Mesenteric fat pad (tissue), 1 donor: ENCODE results near the gene TNS3. TPM values are rescaled to one million over a fixed set of nuclear protein-coding genes. Genes with fewer than 3 reads are reported as not detected.

ENCODE experiments used
- DNase-seq: peaks from one replicate; pipeline ENCODE4 v3.0.0-alpha.2; 2020; ENCODE audit warnings: low spot score
- total RNA-seq: library from RNA; stranded (reverse); fragmentation: NEBNext Ultra II Directional; extraction: Animal tissue kit (Norgen Biotek cat#: 25700); gene quantifications from one replicate; pipeline ENCODE4 v1.2.1, GENCODE V29; 2021
- donor health status: DM: yes; HTN: yes; CAD: no.

Gene TNS3
- total RNA-seq, 1 donor from 2014 or later = 152 TPM

- DNase-seq = no peak
Measured at GRCh38 chr7:47582764-47583738, 1.1 kb upstream of the TNS3 start.

- DNase-seq = no peak
Measured at GRCh38 chr7:47581438-47581803, 490 bp downstream of the TNS3 start.

- DNase-seq = no peak
Measured at GRCh38 chr7:47580811-47581331, 1.0 kb downstream of the TNS3 start.

- DNase-seq = no peak
Measured at GRCh38 chr7:47580175-47580706, 1.7 kb downstream of the TNS3 start.

GRCh38 chr7:47579458-47579857 is 2.5 kb downstream of the TNS3 start:
- DNase-seq = no peak

- no peak for DNase-seq
Measured at GRCh38 chr7:47578579-47579270, 3.2 kb downstream of the TNS3 start.

GRCh38 chr7:47577321-47577919 is 4.5 kb downstream of the TNS3 start:
- no peak for DNase-seq

- DNase-seq = no peak
Measured at GRCh38 chr7:47576866-47577306, 5.0 kb downstream of the TNS3 start.

- DNase-seq = no peak
Measured at GRCh38 chr7:47576031-47576865, 5.7 kb downstream of the TNS3 start.

- no peak for DNase-seq
Measured at GRCh38 chr7:47574482-47575329, 7.2 kb downstream of the TNS3 start.

- DNase-seq = no peak
Measured at GRCh38 chr7:47573758-47574481, 8.0 kb downstream of the TNS3 start.

- no peak for DNase-seq
Measured at GRCh38 chr7:47572939-47573757, 8.8 kb downstream of the TNS3 start.

GRCh38 chr7:47572094-47572445 is 9.8 kb downstream of the TNS3 start:
- DNase-seq = no peak

- no peak for DNase-seq
Measured at GRCh38 chr7:47571331-47572093, 10.4 kb downstream of the TNS3 start.

- no peak for DNase-seq
Measured at GRCh38 chr7:47570649-47571050, 11.3 kb downstream of the TNS3 start.

- DNase-seq = no peak
Measured at GRCh38 chr7:47568547-47568946, 13.4 kb downstream of the TNS3 start.

- DNase-seq = no peak
Measured at GRCh38 chr7:47568056-47568455, 13.9 kb downstream of the TNS3 start.
